ENCODE data around the gene PLPP1.

The PLPP1 gene

DNA sequence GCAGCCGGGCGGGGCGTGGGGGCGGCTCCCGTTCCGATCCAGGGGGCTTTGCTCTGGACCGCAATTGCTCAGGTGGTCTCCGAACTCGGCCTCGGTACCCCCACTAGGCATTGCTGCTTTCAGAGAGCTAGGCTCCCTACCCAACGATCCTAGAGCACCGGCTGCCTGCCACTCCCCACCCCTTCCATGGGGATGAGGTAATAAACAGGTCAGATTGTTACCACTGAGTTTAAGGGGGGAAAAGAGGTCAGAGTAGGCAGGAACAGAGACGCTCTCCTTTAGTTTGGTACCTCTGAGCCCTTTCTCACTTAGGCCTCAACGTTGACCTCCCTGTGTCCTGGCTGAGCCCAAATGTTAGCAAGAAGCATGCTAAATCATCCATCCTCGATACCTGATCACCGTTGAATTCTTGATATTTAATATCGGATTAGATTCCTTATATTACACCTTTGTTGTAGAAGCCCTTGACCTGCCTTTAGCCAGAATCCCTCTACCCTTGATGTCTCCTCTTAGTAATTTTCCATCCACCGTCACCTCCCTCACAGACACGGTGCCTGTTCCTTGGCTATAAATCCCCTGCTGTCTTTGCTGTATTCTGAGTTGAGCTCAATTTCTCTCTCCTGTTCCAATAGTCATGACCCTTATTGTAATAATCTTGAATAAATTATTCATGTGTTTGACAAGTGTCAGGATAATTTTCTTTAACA is 588 bp upstream of the PLPP1 start:
- TF ChIP-seq GATA3 (IDR thresholded peaks at IDR 0.05; ENCODE audit: low read depth, low read length) (no peak), GATA2 (IDR thresholded peaks at IDR 0.05; ENCODE audit: low read depth, low read length) (no peak)

DNA sequence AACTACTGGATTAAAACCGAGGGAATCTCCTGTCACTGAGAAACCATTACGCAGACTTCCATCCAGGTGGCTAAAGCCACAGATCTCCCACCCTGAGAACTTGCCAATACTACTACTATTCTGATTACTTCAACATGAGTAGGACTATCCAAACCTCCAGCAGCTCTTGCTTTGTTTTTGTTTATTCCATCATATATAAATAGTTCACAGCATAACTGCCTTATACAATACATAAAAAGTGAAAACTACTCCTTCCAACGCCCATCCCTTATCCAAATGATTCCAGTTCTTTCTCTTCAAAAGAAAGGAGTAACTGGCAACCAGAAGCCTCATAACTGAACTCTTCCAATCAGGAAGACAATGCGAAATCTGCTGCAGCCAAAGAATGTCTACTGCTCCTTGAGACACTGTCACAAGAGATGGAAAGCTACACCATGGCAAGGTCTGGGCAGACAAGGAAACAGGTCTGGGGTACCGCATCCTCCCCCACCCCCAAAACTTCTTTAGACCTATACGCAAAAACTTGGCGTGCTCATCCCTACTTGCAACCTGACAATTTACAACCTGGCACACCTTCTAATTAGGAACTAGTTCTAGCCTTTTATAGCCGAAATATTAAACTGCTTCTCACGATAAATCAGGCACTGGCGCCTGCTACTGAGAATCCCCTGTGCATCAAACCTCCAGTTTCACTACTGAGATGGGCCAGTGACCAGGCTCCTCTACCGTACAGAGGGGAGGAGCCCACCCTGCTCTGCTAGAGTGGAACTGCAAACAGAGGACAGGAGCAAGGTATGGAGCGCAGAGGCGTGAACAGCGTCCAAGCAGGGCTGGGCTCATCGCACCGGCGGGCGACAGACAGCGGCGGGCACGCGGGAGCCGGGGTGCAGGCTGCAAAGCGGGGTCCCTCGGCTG is 986 bp downstream of the PLPP1 start:
- TF ChIP-seq GATA2 (IDR thresholded peaks at IDR 0.05; ENCODE audit: low read depth, low read length) (no peak), GATA3 (IDR thresholded peaks at IDR 0.05; ENCODE audit: low read depth, low read length) (no peak)

DNA sequence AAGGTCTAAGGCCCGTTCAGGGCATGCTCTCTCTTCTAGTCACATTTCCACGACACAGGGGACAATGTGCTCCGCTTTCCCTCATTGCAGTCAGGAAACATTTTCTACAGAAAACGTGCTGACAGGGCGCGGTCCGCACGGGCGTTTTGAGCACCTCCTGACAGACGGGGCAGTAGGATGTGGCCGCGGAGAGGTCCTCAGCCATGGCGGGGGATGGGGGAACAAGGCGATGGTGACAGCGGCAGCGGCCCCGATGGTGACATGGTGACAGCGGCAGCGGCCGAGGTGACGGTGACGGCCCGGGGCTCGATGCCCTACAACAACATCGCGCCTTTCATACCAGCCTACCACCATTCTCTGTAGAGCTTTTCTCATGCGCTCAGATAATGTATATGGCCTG is 4.1 kb downstream of the PLPP1 start:
- no peak for TF ChIP-seq GATA3 (IDR thresholded peaks at IDR 0.05; ENCODE audit: low read depth, low read length)
- no peak for TF ChIP-seq GATA2 (IDR thresholded peaks at IDR 0.05; ENCODE audit: low read depth, low read length)

DNA sequence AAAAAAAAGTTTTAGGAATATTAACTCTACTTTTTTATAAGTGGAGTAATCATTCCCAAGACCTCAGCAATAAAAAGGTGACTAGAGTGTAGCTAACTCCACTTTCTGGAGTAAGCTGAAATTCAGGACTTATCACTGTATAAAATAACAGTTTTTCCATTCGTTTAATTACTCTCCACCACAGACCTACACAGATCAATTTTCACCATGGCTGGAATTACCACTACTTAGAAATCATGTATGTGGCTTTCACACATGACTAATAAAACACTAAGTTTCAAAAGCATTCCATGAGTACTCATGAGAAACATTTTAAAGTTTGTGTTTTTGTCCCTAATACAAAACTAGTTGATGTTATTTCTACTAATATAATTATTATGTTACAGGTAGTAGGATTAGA is 9.9 kb downstream of the PLPP1 start:
- TF ChIP-seq GATA2 (IDR thresholded peaks at IDR 0.05; ENCODE audit: low read depth, low read length) (no peak), GATA3 (IDR thresholded peaks at IDR 0.05; ENCODE audit: low read depth, low read length) (no peak)

DNA sequence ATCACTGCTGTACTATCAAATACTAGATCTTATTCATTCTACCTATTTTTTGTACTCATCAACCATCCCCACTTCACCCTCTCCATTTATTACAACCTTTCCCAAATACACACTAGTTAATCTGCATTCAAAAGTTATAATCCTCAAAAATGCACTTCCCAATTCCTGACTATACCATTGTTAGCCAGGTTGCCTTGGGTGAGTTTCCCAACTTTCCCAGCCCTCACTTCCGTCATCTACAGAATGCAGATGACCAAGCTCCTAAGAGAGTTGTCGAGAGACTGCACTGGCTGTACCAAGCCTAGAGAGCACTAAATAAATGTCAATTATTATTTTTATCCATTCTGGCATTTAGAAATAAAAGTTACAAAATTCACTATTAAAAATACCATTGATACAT is 11.5 kb downstream of the PLPP1 start:
- TF ChIP-seq GATA3 (IDR thresholded peaks at IDR 0.05; ENCODE audit: low read depth, low read length) (no peak), GATA2 (IDR thresholded peaks at IDR 0.05; ENCODE audit: low read depth, low read length) (no peak)

DNA sequence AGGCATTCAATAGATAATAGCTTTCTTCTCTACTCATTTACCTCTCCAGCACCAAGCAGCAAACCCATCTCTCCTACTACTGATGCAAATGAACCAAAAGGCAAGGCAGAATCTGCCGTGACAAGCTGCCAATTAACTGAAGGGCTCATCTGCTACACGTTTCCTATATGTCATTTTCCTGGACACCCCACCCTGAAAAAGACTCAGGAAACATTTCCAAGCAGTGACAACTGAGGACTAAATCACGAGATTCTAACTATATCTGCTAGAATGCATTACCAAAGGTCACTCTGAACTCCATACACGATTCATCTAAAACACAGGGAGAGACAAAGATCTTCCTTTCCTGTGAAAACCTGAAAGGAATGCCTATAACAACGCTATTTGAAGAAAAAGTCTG is 12.9 kb downstream of the PLPP1 start:
- no peak for TF ChIP-seq GATA2 (IDR thresholded peaks at IDR 0.05; ENCODE audit: low read depth, low read length)
- no peak for TF ChIP-seq GATA3 (IDR thresholded peaks at IDR 0.05; ENCODE audit: low read depth, low read length)

DNA sequence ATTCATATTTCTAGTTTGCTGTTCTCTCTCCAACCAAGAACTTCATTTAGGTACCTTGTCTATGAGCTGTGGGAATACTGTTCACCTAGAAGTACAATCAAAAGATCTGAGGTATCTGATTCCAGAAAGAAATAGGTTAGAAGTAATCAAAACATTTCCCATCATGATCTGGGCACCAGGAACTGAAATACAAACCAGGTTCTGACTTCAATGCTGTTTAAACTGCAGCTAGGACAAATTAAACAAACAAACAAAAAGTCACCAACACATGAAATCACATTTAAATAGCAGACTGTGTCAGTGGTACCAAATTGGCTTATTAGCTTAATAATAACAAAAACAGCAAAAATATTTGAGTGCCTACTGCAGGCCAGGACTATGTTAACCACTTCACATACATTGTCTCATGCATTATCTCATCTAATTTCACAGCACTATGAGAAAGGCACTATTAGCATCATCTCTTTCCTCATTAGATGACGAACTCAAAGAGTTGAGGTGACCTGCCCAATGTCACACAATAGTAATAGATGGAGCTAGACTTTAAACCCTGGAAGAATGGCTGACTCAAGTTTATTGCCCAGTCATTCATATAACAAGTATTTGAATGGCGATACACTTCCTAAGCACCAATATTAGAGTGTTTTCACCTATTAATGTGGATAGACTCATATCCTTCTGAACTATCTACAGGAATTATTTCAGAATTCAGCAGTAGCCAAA is 14.5 kb downstream of the PLPP1 start:
- TF ChIP-seq GATA2 (IDR thresholded peaks at IDR 0.05; ENCODE audit: low read depth, low read length), result no peak
- no peak for TF ChIP-seq GATA3 (IDR thresholded peaks at IDR 0.05; ENCODE audit: low read depth, low read length)

DNA sequence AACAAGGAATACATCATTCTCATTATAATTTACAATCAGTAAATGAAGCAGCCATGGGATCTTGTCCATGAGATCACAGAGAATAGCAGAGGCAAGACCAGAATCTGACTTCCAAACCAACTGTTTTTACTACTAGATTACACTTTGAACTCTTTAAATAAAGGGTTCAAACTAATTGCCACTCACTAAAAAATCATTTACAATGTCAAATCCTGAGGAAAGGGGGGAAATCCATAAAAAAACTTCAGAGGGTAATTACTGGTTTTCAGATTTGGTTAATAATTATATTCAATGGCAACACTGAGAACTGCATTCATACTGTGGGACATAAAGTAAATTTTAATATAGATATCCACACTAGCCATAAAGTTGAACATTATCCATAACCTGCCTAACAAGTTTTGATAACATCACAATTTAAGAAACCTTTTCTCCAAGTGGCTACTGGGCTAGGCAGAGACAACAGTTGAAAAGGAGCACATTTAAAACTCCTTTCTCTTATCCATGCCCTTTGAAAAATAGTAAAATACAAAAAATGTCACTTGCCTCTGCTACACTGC is 15.9 kb downstream of the PLPP1 start:
- TF ChIP-seq GATA2 (IDR thresholded peaks at IDR 0.05; ENCODE audit: low read depth, low read length) (no peak), GATA3 (IDR thresholded peaks at IDR 0.05; ENCODE audit: low read depth, low read length) (no peak)

DNA sequence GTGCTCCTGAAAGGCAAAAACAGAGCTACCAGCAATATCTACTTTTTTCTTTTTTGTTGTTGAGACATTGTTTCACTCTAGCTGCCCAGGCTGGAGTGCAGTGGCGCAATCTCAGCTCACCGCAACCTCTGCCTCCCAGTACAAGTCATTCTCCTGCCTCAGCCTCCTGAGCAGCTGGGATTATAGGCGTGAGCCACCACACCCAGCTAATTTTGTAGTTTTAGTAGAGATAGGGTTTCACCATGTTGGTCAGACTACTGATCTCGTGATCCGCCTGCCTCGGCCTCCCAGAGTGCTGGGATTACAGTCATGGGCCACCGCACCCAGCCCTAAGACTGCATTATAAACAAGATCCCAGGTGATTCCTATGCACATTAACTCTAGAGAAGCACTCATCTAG is 17.0 kb downstream of the PLPP1 start:
- TF ChIP-seq GATA2 (IDR thresholded peaks at IDR 0.05; ENCODE audit: low read depth, low read length), result no peak
- no peak for TF ChIP-seq GATA3 (IDR thresholded peaks at IDR 0.05; ENCODE audit: low read depth, low read length)

DNA sequence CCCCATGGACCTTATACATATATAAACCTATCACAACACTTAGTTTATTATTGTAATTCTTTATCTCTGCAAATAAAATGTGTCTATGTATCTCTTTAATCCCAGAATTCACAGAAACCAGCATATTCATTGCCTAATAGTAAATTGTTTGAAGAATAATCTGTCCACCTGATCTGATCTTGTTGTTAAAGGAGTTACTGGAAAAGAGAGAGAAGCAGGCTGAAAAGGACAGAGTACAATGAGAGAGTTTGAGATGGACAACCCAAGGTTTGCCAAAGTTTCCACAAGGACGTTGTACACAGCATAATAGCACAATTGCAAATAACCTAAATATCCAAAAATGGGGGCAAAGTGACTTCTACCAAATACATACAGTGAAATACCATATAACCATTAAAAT is 23.8 kb downstream of the PLPP1 start:
- TF ChIP-seq GATA3 (IDR thresholded peaks at IDR 0.05; ENCODE audit: low read depth, low read length) (no peak), GATA2 (IDR thresholded peaks at IDR 0.05; ENCODE audit: low read depth, low read length) (no peak)

DNA sequence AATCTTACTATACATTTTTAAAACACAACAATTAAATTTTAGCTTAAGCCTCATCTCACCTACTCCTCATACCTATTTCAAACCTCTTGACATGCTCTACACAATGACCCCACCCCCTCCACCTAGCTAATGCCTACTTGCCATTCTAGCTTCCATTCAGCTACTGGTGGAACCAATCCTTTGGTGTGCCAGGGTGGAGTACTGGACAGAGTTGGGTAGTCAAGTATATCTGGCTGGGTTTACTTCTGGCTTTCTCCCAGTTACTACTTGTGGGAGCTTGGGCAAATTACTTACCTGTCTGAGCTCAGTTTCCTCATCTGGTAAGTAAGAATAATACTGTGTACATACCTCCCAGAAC is 24.3 kb downstream of the PLPP1 start:
- TF ChIP-seq GATA3 (IDR thresholded peaks at IDR 0.05; ENCODE audit: low read depth, low read length), result no peak
- TF ChIP-seq GATA2 (IDR thresholded peaks at IDR 0.05; ENCODE audit: low read depth, low read length), result no peak

DNA sequence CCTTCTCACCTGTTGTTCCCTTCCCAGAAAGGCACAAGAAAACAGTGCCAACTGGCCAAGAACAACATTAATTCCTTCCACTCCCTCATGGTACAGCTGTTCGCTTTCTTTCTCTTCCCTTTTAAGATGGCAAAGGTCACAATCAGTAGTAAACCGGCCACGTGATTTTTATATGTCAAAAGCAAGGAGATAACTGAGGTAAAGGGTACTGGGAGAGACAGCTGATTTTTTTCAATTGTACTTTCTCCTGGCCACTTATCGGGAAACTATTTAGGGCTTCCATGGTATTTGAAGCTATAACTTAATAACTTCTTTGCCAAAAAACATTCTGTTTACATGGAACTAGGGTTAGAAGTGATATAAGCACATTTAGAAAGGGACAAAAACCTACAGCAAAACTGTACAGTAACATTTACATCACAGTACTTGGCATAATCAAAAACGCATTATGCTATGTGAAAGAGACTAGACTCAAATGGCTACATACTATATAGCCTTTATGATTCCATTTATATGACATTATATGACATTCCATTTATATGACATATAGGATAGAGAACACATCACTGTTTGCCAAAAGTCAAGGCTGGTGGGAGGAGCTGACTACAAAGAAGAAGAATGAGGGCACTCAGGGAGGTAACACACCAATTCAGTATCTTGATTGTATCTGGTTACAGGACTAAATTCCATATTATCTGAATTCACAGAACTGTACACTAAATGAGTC is 24.8 kb downstream of the PLPP1 start:
- TF ChIP-seq GATA2 (IDR thresholded peaks at IDR 0.05; ENCODE audit: low read depth, low read length) (no peak), GATA3 (IDR thresholded peaks at IDR 0.05; ENCODE audit: low read depth, low read length) (no peak)

DNA sequence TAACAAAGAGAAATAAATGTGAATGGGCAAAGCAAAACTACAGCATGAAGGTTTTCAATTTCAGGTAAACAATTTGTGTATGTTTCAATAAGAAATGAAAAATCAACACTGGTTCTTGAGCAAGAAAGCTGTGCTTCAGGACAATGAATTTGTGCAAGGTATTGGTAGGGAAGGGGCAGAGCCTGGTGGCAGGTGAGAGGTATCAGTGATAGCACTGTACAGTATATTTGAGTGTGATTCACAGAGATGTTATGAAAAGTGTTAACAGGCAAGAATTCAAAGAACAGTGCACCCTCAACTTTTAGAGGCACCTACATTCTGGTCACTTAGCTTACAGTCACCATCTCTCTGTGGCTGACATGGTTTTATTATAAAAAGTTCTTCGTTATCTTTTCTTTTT is 25.7 kb downstream of the PLPP1 start:
- TF ChIP-seq GATA2 (IDR thresholded peaks at IDR 0.05; ENCODE audit: low read depth, low read length) (no peak), GATA3 (IDR thresholded peaks at IDR 0.05; ENCODE audit: low read depth, low read length) (no peak)

All from SH-SY5Y (cell line).